Eye (tissue), 1 donor: ENCODE data around the gene NUP85.
A peak's percentile ranks its signal among the peaks of the same experiment; 100 is the strongest.
"Not testable (repeated sequence)": the region's sequence is repeated elsewhere in the genome, so short reads cannot be mapped to it uniquely, and the experiment has no call there.

ENCODE experiments used
- DNase-seq: peaks from one replicate; pipeline ENCODE4 v3.0.0-alpha.2; 2015

Gene NUP85

GRCh38 chr17:75270218-75270965 is 64.9 kb downstream of the NUP85 start:
- peak; percentile 84 for DNase-seq

GRCh38 chr17:75270966-75271232 is 65.4 kb downstream of the NUP85 start, which contains the start of gene MIF4GD:
Gene MIF4GD, minus strand, starts transcription at chr17:75271231. Its CDS starts 1,036 bp downstream, at chr17:75270195.
- no peak for DNase-seq

GRCh38 chr17:75271233-75271954 is 65.9 kb downstream of the NUP85 start:
- peak; percentile 93 for DNase-seq

DNA sequence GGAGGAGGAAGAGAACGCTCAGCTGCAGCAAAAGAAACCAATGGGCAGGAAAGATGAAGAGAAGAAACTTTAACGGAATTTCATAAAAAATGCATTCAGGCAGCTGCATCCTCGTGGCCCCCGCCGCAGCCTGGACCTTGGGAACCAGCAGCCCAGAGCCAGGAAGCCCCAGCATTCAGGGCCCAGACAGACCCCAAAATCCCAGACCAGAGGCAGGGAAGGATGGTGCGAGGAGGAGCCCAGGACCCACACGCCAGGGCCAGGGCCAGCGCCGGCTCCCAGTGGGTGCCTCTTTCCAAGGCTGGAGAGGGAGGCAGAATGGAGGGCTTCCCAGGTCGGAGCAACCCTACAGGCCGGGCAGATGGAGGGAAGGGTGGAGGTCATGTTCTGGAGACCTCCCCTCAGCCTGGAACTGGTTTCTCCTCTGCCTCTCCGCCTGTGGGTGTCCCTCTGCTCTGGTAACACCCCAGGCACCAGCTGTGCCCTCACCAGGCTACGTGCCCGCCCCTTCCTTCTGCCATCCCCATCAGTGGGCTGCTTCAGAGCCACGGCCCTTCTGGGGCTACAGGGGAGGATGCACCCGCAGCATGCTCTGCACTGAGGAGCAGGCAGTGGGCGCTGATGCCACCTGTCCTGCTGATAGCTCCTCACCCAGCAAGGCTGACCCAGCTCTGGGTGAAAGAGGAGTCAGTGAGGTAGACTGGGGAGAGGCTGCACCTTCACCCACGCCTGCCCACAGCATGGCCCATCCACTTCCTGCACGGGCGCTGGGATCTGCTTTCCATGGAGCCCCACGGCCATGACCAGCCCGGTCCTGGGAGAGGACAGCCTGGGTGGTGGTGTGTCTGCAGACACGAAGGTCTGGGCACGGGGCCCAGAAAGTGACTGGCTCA is 66.7 kb downstream of the NUP85 start:
- DNase-seq = no peak

DNA sequence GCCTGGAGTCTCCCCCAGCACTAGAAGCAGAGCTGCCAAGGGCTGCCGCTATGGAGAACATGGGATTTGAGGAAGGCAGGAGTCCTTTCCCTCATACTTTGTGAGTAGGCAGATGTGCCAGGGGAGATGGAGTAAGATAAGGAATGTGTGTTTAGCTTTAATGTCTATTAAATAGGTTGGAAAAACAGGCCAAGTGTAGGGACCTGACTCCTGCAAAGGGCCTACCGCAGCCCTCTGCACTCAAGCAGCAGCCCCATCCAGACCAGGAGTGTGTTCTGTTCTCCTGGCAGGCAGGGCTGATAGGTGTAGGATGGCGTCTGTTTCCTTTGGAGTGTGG is 67.3 kb downstream of the NUP85 start:
- no peak for DNase-seq

DNA sequence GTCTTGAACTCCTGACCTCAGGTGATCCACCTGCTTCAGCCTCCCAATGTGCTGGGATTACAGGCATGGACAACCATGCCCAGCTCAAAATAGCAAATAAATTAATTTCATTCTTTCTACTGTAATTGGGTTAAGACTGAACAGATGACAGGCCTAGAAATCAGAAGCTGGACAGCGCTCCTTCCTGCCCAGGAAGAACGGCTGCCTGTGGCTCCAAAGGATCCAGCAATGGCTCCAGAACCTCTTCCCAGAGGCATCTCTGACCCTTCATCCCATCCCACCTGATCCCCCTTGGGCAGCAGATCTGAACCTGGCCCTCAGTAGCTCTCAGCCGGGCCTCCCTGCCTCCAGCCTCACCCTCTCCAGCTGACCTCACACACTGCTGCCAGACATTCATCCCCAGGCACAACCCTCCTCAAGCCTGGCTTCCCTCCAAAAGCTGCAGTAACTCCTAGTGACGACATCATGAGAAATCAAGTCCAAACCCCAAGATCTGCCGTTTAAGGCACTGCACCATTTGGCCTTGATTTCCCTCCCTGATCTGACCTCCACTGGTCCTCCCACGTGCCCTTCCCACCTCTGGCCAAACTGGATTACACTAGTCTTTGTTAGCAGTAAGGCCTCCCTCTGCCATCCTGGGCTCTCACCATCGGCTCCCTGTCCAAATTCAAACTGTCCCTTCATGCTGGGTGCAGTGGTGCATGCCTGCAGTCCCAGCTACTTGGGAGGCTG is 68.7 kb downstream of the NUP85 start:
- no peak for DNase-seq

- no peak for DNase-seq
Measured at GRCh38 chr17:75277664-75278071, 72.2 kb downstream of the NUP85 start.

- DNase-seq = not testable (repeated sequence)
Measured at GRCh38 chr17:75280189-75280588, 74.7 kb downstream of the NUP85 start.

GRCh38 chr17:75285123-75285522 is 79.6 kb downstream of the NUP85 start:
- no peak for DNase-seq
